ENCODE data around the gene RSRC1.
A peak's percentile ranks its signal among the peaks of the same experiment; 100 is the strongest.
"Not testable (repeated sequence)": the region's sequence is repeated elsewhere in the genome, so short reads cannot be mapped to it uniquely, and the experiment has no call there.

The RSRC1 gene

GRCh38 chr3:158535918-158536317 lies 426.0 kb downstream of the RSRC1 start:
- no peak overlapping the region for H3K4me3 ChIP-seq
- H3K9me3 ChIP-seq, result no peaks in the 10 kb centered on the region
- intact Hi-C loops (cut with DNase I; ENCODE audit: low total_unique reads), result loop anchor here (10.0 kb wide), 1 partner anchor 921 kb away; no protein-coding TSS in a partner anchor
- no peaks in the 10 kb centered on the region for H3K27me3 ChIP-seq
- H3K4me1 ChIP-seq, result no peaks in the 10 kb centered on the region
- H3K27ac ChIP-seq, result no peak overlapping the region
- DNase-seq, result no peak
- no peak for TF ChIP-seq CTCF (IDR thresholded peaks at IDR 0.05)
- no peaks in the 10 kb centered on the region for H3K36me3 ChIP-seq

- H3K4me1 ChIP-seq, result no peaks in the 10 kb centered on the region
- H3K9me3 ChIP-seq, result no peaks in the 10 kb centered on the region
- no peaks in the 10 kb centered on the region for H3K27me3 ChIP-seq
- no peak overlapping the region for H3K27ac ChIP-seq
- peaks cover 0 to 5% (median 0%) of the 10 kb centered on the region in 3 donors for H3K36me3 ChIP-seq
- TF ChIP-seq CTCF (IDR thresholded peaks at IDR 0.05), result peak; percentile 27 to 32
- no peak for DNase-seq
- H3K4me3 ChIP-seq, result no peak overlapping the region
- intact Hi-C loops (cut with DNase I; ENCODE audit: low total_unique reads), result loop anchor here (10.0 kb wide), 1 partner anchor 925 kb away; no protein-coding TSS in a partner anchor
Observed at GRCh38 chr3:158539414-158540014, 429.6 kb downstream of the RSRC1 start.

GRCh38 chr3:158540066-158540465 lies 430.2 kb downstream of the RSRC1 start:
- no peak for DNase-seq
- Histone ChIP-seq H3K4me3 (no peak overlapping the region), H3K27ac (no peak overlapping the region), H3K36me3 (peaks cover 0 to 5% (median 0%) of the 10 kb centered on the region in 3 donors), H3K9me3 (no peaks in the 10 kb centered on the region), H3K27me3 (no peaks in the 10 kb centered on the region), H3K4me1 (no peaks in the 10 kb centered on the region)
- TF ChIP-seq CTCF (IDR thresholded peaks at IDR 0.05), result no peak
- intact Hi-C loops (cut with DNase I; ENCODE audit: low total_unique reads), result no loop called here

GRCh38 chr3:158548691-158549090 lies 438.8 kb downstream of the RSRC1 start:
- Histone ChIP-seq H3K36me3 (peaks cover 9 to 23% (median 10%) of the 10 kb centered on the region in 3 donors), H3K27me3 (no peaks in the 10 kb centered on the region), H3K9me3 (no peaks in the 10 kb centered on the region), H3K4me3 (no peak overlapping the region), H3K4me1 (no peaks in the 10 kb centered on the region), H3K27ac (no peak overlapping the region)
- no peak for DNase-seq
- TF ChIP-seq CTCF (IDR thresholded peaks at IDR 0.05), result no peak
- intact Hi-C loops (cut with DNase I; ENCODE audit: low total_unique reads), result no loop called here

- intact Hi-C loops (cut with DNase I; ENCODE audit: low total_unique reads); H3K27ac ChIP-seq; DNase-seq; H3K27me3 ChIP-seq; H3K4me3 ChIP-seq; H3K9me3 ChIP-seq; H3K4me1 ChIP-seq: not testable (repeated sequence)
- H3K36me3 ChIP-seq, result peaks cover 9 to 18% (median 10%) of the 10 kb centered on the region in 3 donors
Observed at GRCh38 chr3:158549938-158550337, 440.0 kb downstream of the RSRC1 start.

GRCh38 chr3:158552124-158552523 lies 442.2 kb downstream of the RSRC1 start:
- DNase-seq, result no peak
- intact Hi-C loops (cut with DNase I; ENCODE audit: low total_unique reads), result no loop called here
- H3K9me3 ChIP-seq, result no peaks in the 10 kb centered on the region
- H3K27me3 ChIP-seq, result no peaks in the 10 kb centered on the region
- H3K27ac ChIP-seq, result no peak overlapping the region
- H3K4me3 ChIP-seq, result no peak overlapping the region
- no peaks in the 10 kb centered on the region for H3K4me1 ChIP-seq
- TF ChIP-seq CTCF (IDR thresholded peaks at IDR 0.05), result no peak
- peaks cover 9 to 18% (median 10%) of the 10 kb centered on the region in 3 donors for H3K36me3 ChIP-seq
